H9 (cell line): ENCODE measurements around the gene NDST1. TPM values are rescaled to one million over a fixed set of nuclear protein-coding genes. Genes with fewer than 3 reads are reported as not detected.

Experiments
- DNase-seq: peaks from one replicate; pipeline ENCODE4 v3.0.0-alpha.2; 2017
- H2AFZ ChIP-seq: one replicate; pipeline ENCODE4 v1.6.1; 2013; ENCODE audit warnings: mild to moderate bottlenecking, low read length, control low read depth, moderate library complexity
- H2AK5ac ChIP-seq: 2 replicates; pipeline ENCODE4 v1.6.1; 2013; ENCODE audit warnings: low read length, control low read depth, mixed read lengths; ENCODE audit not compliant: insufficient read length
- H2BK120ac ChIP-seq: one replicate; pipeline ENCODE4 v1.6.1; 2013; ENCODE audit warnings: low read depth, mild to moderate bottlenecking, low read length, control low read depth, inconsistent platforms; ENCODE audit not compliant: poor library complexity, severe bottlenecking
- H2BK12ac ChIP-seq: 2 replicates; pipeline ENCODE4 v1.6.1; 2013; ENCODE audit warnings: low read length, control low read depth, mixed read lengths, low read depth; ENCODE audit not compliant: insufficient read length
- H2BK15ac ChIP-seq: 2 replicates; pipeline ENCODE4 v1.6.1; 2013; ENCODE audit warnings: low read depth, low read length, control low read depth
- H2BK20ac ChIP-seq: one replicate; pipeline ENCODE4 v1.6.1; 2013; ENCODE audit warnings: low read depth, mild to moderate bottlenecking, low read length, control low read depth, inconsistent platforms; ENCODE audit not compliant: poor library complexity, severe bottlenecking
- H2BK5ac ChIP-seq: 2 replicates; pipeline ENCODE4 v1.6.1; 2013; ENCODE audit warnings: low read length, control low read depth, mixed read lengths; ENCODE audit not compliant: insufficient read length
- H3K14ac ChIP-seq: 2 replicates; pipeline ENCODE4 v1.6.1; 2013; ENCODE audit warnings: low read length, control low read depth; ENCODE audit not compliant: insufficient read depth
- H3K18ac ChIP-seq: 2 replicates; pipeline ENCODE4 v1.6.1; 2013; ENCODE audit warnings: low read depth, mild to moderate bottlenecking, mixed read lengths, low read length, control low read depth; ENCODE audit not compliant: insufficient read length
- H3K23ac ChIP-seq: 2 replicates; pipeline ENCODE4 v1.6.1; 2013; ENCODE audit warnings: low read length, control low read depth, mixed read lengths, low read depth; ENCODE audit not compliant: insufficient read length
- H3K23me2 ChIP-seq: 2 replicates; pipeline ENCODE4 v1.6.1; 2013; ENCODE audit warnings: low read depth, mild to moderate bottlenecking, mixed read lengths, low read length, control low read depth; ENCODE audit not compliant: insufficient read length, poor library complexity, severe bottlenecking
- H3K27ac ChIP-seq: 2 replicates; pipeline ENCODE4 v1.5.1; 2013; ENCODE audit warnings: low read length, control low read depth, mixed read lengths, low read depth; ENCODE audit not compliant: insufficient read length
- H3K27me3 ChIP-seq: 2 replicates; pipeline ENCODE4 v1.6.1; 2013; ENCODE audit warnings: low read length, control low read depth, inconsistent platforms; ENCODE audit not compliant: insufficient read depth
- H3K4ac ChIP-seq: 2 replicates; pipeline ENCODE4 v1.6.1; 2013; ENCODE audit warnings: low read depth, mild to moderate bottlenecking, control low read depth, inconsistent platforms, low read length, moderate library complexity
- H3K4me1 ChIP-seq: 2 replicates; pipeline ENCODE4 v1.6.1; 2013; ENCODE audit warnings: low read length, control low read depth, inconsistent platforms; ENCODE audit not compliant: insufficient read depth
- H3K4me2 ChIP-seq: 2 replicates; pipeline ENCODE4 v1.6.1; 2013; ENCODE audit warnings: low read length, control low read depth, mixed read lengths; ENCODE audit not compliant: insufficient read length, insufficient read depth
- H3K56ac ChIP-seq: 2 replicates; pipeline ENCODE4 v1.6.1; 2013; ENCODE audit warnings: low read depth, mild to moderate bottlenecking, mixed read lengths, low read length, control low read depth; ENCODE audit not compliant: insufficient read length
- H3K79me1 ChIP-seq: 2 replicates; pipeline ENCODE4 v1.6.1; 2013; ENCODE audit warnings: low read depth, mild to moderate bottlenecking, moderate library complexity, low read length, control low read depth, inconsistent platforms; ENCODE audit not compliant: insufficient read depth, poor library complexity, severe bottlenecking
- H3K79me2 ChIP-seq: 2 replicates; pipeline ENCODE4 v1.6.1; 2013; ENCODE audit warnings: low read length, control low read depth, inconsistent platforms; ENCODE audit not compliant: insufficient read depth
- H3K9ac ChIP-seq: 2 replicates; pipeline ENCODE4 v1.6.1; 2013; ENCODE audit warnings: low read length, control low read depth, mixed read lengths; ENCODE audit not compliant: insufficient read length; ENCODE audit errors: extremely low read depth
- H3K9me3 ChIP-seq: one replicate; pipeline ENCODE4 v1.6.1; 2013; ENCODE audit warnings: low read depth, low read length, inconsistent platforms; ENCODE audit not compliant: control insufficient read depth
- H3T11ph ChIP-seq: one replicate; pipeline ENCODE4 v1.6.1; 2013; ENCODE audit warnings: mild to moderate bottlenecking, low read length, control low read depth, inconsistent platforms
- H4K20me1 ChIP-seq: one replicate; pipeline ENCODE4 v1.6.1; 2013; ENCODE audit not compliant: control insufficient read depth, insufficient read length, insufficient read depth
- H4K5ac ChIP-seq: 2 replicates; pipeline ENCODE4 v1.6.1; 2013; ENCODE audit warnings: low read depth, mild to moderate bottlenecking, mixed read lengths, low read length, control low read depth; ENCODE audit not compliant: insufficient read length
- H4K8ac ChIP-seq: replicated peaks from 2 replicates; pipeline ENCODE4 v1.6.1; 2013; ENCODE audit warnings: low read length, control low read depth, mixed read lengths, low read depth; ENCODE audit not compliant: insufficient read length
- H4K91ac ChIP-seq: 2 replicates; pipeline ENCODE4 v1.6.1; 2013; ENCODE audit warnings: low read depth, mild to moderate bottlenecking, moderate library complexity, mixed read lengths, low read length, control low read depth; ENCODE audit not compliant: insufficient read length
- H3K27ac Mint-ChIP-seq, 3 experiments: 2 replicates in 2 of 3; 3 replicates in 1 of 3; pipeline ENCODE4 v1.8.0; 2020 to 2021; ENCODE audit warnings: mixed read lengths in 3 of 3, mild to moderate bottlenecking in 1 of 3, moderate library complexity in 1 of 3
- H3K27me3 Mint-ChIP-seq: 2 replicates; pipeline ENCODE4 v1.8.0; 2021; ENCODE audit warnings: low read depth, mild to moderate bottlenecking, moderate library complexity, mixed read lengths
- H3K36me3 Mint-ChIP-seq, 3 experiments: 2 replicates in 2 of 3; 3 replicates in 1 of 3; pipeline ENCODE4 v1.8.0; 2020 to 2021; ENCODE audit warnings: low read depth in 3 of 3, mixed read lengths in 3 of 3; ENCODE audit not compliant: insufficient read depth in 1 of 3
- H3K4me1 Mint-ChIP-seq, 2 experiments: 2 replicates each; pipeline ENCODE4 v1.8.0; 2020; ENCODE audit warnings: mixed read lengths in 2 of 2
- H3K4me3 Mint-ChIP-seq, 2 experiments: 2 replicates in 1 of 2; 3 replicates in 1 of 2; pipeline ENCODE4 v1.8.0; 2020 to 2021; ENCODE audit warnings: mild to moderate bottlenecking in 2 of 2, mixed read lengths in 2 of 2, moderate library complexity in 1 of 2
- H3K9me3 Mint-ChIP-seq, 2 experiments: 2 replicates in 1 of 2; 3 replicates in 1 of 2; pipeline ENCODE4 v1.8.0; 2020; ENCODE audit warnings: mild to moderate bottlenecking in 2 of 2, mixed read lengths in 2 of 2, moderate library complexity in 1 of 2
- WGBS: extraction: QIAGEN DNeasy Blood & Tissue Kit; methylation state at CpG from one replicate; pipeline ENCODE4 v1.1.7; 2013; ENCODE audit warnings: missing lambda C conversion rate, low lambda C conversion rate, mixed read lengths; ENCODE audit not compliant: insufficient read length; ENCODE audit errors: extremely low coverage; 5-methylcytosine and 5-hydroxymethylcytosine counted together
- total RNA-seq: library from RNA; stranded (reverse); gene quantifications from 2 replicates; pipeline ENCODE4 v1.2.1, GENCODE V29; 2021
- TF ChIP-seq, protein P1 (sequence below): fragments of 200-600 bp; sonication (generic); conservative IDR thresholded peaks from 3 replicates; pipeline ENCODE4 v1.8.0; 2021; ENCODE audit warnings: antibody characterized with exemption, mild to moderate bottlenecking

The NDST1 gene
- total RNA-seq, 1 experiment from 2014 or later = 65.5 TPM

DNA sequence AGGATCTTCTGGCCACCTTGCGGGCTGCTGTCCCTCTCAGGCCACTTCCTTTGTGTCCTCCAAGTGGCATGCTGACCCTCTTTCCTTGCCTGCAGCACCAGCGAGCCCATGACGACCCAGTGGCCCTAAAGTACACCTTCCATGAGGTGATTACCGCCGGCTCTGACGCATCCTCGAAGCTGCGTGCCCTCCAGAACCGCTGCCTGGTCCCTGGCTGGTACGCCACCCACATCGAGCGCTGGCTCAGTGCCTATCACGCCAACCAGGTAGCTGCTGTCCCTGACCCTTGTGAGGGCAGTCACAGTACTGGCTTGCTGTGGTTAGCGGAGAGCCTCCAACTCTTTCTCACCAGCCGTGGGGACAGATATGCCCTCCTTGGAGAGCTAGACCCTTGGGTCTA is 40.2 kb downstream of the NDST1 start:
- Histone ChIP-seq H3K4me1 (no peaks in the 10 kb centered on the region), H2BK15ac (no peak overlapping the region), H3T11ph (no peak overlapping the region), H2AK5ac (no peak overlapping the region), H3K9me3 (no peaks in the 10 kb centered on the region), H4K91ac (no peak overlapping the region), H3K9ac (no peak overlapping the region), H2BK12ac (no peak overlapping the region), H4K8ac (no peak overlapping the region), H2AFZ (no peak overlapping the region), H4K5ac (no peak overlapping the region), H3K56ac (no peak overlapping the region), H3K27ac (no peak overlapping the region), H3K4me2 (no peak overlapping the region), H4K20me1 (no peaks in the 10 kb centered on the region), H3K79me2 (no peaks in the 10 kb centered on the region), H2BK20ac (no peak overlapping the region), H3K4ac (no peak overlapping the region), H3K18ac (no peak overlapping the region), H2BK120ac (no peak overlapping the region), H2BK5ac (no peak overlapping the region), H3K14ac (no peak overlapping the region), H3K23me2 (no peaks in the 10 kb centered on the region), H3K27me3 (no peaks in the 10 kb centered on the region), H3K79me1 (no peaks in the 10 kb centered on the region), H3K23ac (no peak overlapping the region)
- no peak overlapping the region for H3K4me3 Mint-ChIP-seq
- H3K9me3 Mint-ChIP-seq = no peaks in the 10 kb centered on the region; a peak in 1 of 5 replicates
- no peak overlapping the region for H3K27ac Mint-ChIP-seq
- H3K36me3 Mint-ChIP-seq = peaks cover 24 to 75% (median 62%) of the 10 kb centered on the region in 3 experiments; a peak in 6 of 7 replicates
- WGBS = no CpG with 5 or more reads among the region's 15 CpGs
- TF ChIP-seq, protein P1, sequence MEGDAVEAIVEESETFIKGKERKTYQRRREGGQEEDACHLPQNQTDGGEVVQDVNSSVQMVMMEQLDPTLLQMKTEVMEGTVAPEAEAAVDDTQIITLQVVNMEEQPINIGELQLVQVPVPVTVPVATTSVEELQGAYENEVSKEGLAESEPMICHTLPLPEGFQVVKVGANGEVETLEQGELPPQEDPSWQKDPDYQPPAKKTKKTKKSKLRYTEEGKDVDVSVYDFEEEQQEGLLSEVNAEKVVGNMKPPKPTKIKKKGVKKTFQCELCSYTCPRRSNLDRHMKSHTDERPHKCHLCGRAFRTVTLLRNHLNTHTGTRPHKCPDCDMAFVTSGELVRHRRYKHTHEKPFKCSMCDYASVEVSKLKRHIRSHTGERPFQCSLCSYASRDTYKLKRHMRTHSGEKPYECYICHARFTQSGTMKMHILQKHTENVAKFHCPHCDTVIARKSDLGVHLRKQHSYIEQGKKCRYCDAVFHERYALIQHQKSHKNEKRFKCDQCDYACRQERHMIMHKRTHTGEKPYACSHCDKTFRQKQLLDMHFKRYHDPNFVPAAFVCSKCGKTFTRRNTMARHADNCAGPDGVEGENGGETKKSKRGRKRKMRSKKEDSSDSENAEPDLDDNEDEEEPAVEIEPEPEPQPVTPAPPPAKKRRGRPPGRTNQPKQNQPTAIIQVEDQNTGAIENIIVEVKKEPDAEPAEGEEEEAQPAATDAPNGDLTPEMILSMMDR = no peak
- 0 out of 4 replicates have a peak, but pooled peaks cover 0 to 3% of the 10 kb centered on the region in 2 experiments for H3K4me1 Mint-ChIP-seq
- DNase-seq = no peak
- H3K27me3 Mint-ChIP-seq = no peaks in the 10 kb centered on the region
